ENCODE data around the gene LYSET. TPM values are rescaled to one million over a fixed set of nuclear protein-coding genes. Genes with fewer than 3 reads are reported as not detected.

LYSET gene
- total and polyA plus RNA-seq, 2 donors (not counting 3 experiments of a cell fraction or from before 2014, with no cell fraction given), result 14.3 to 18.4 TPM

- intact Hi-C loops (cut with micrococcal nuclease), result loop anchor here (1.0 kb wide), 5 partner anchors 22 to 819 kb away; partner anchors contain the start of genes BTBD7, LYSET and OTUB2
- CTCF ChIA-PET, result interaction anchor here (0.8 to 2.6 kb wide), 23 partner anchors 9 to 793 kb away, joined by 3 to 33 read pairs (median 5); partner anchors contain the start of genes ITPK1, LYSET and MOAP1
- peaks cover 38% of the 10 kb centered on the region for H3K79me2 ChIP-seq (ENCODE audit: control insufficient read depth, insufficient read depth, low read length)
These were observed 21.8 kb downstream of the LYSET start, which contains the start of the genes GON7 and UBR7 for GRCh38 chr14:93206793-93207467. GON7 (minus strand) TSS chr14:93207065; CDS start chr14:93207037, 28 bp downstream. UBR7 (plus strand) TSS chr14:93207256; CDS start chr14:93207292, 36 bp downstream.

More at GRCh38 chr14:93206793-93207467, 21.8 kb downstream of the LYSET start, which contains the start of the genes GON7 and UBR7:
- Histone ChIP-seq H3K4me2 (ENCODE audit: insufficient read depth, low read length) (peak within 1 kb of the TSS; percentile 91), H3K27me3 (ENCODE audit: control insufficient read depth in 2 of 2, insufficient read depth in 2 of 2, low read length in 2 of 2) (no peaks in the 10 kb centered on the region), H3K4me3 (replicated peaks in 1 of 3; ENCODE audit: insufficient read depth in 1 of 3, low read depth in 1 of 3, low read length in 3 of 3) (peak within 1 kb of the TSS; percentile 77 to 88 (median 77)), H3K9ac (replicated peaks; ENCODE audit: extremely low read depth, insufficient read depth, low read length) (peak within 1 kb of the TSS; percentile 85), H3K27ac (ENCODE audit: insufficient read depth, low read depth, low read length) (peak within 1 kb of the TSS; percentile 79), H4K20me1 (replicated peaks; ENCODE audit: control insufficient read depth, extremely low read depth, insufficient read depth, low read length) (no peaks in the 10 kb centered on the region), H2AFZ (ENCODE audit: low read depth, low read length) (peak within 1 kb of the TSS; percentile 83), H3K4me1 (ENCODE audit: control insufficient read depth, extremely low read depth, insufficient read depth, low read length) (peaks cover 12% of the 10 kb centered on the region), H3K9me3 (replicated peaks; ENCODE audit: control insufficient read depth, insufficient read depth, low read length) (no peaks in the 10 kb centered on the region), H3K36me3 (ENCODE audit: control insufficient read depth in 2 of 2, extremely low read depth in 1 of 2, insufficient read depth in 2 of 2, low read length in 2 of 2) (no peaks in the 10 kb centered on the region), H3K9me1 (replicated peaks; ENCODE audit: control insufficient read depth, extremely low read depth, insufficient read depth, low read length) (no peaks in the 10 kb centered on the region)
- dilution Hi-C loops (cut with MboI; ENCODE audit: extremely low pct_ligation_motif_present, low sequenced_read_pairs), result no loop called here
- DNase-seq (ENCODE audit: low read depth, low spot score) (peak; percentile 97), FAIRE-seq (peak; percentile 89)
- TF ChIP-seq GATA2 (IDR thresholded peaks at IDR 0.05; ENCODE audit: insufficient read depth, insufficient read length, low read depth, low read length), result no peak
- no peak for TF ChIP-seq FOS (IDR thresholded peaks at IDR 0.05; ENCODE audit: borderline replicate concordance, insufficient read depth, low read length)
- no peak for TF ChIP-seq JUN (IDR thresholded peaks at IDR 0.05; ENCODE audit: borderline replicate concordance, insufficient read depth, insufficient read length, low read depth)
- no peak for TF ChIP-seq MAX (IDR thresholded peaks at IDR 0.05; ENCODE audit: insufficient read depth, insufficient read length)
- peak; percentile 76 for TF ChIP-seq POLR2A (IDR thresholded peaks at IDR 0.05; ENCODE audit: low read depth, low read length)
- peak in 1 of 2 donors; percentile 12 for TF ChIP-seq CTCF (IDR thresholded peaks at IDR 0.05; ENCODE audit: extremely low read depth in 1 of 2, insufficient read depth in 1 of 2, low read depth in 1 of 2, low read length in 2 of 2)
- no peak for TF ChIP-seq MYC (IDR thresholded peaks at IDR 0.05; ENCODE audit: low read depth, low read length)
- TF ChIP-seq EZH2 (IDR thresholded peaks at IDR 0.05; ENCODE audit: borderline replicate concordance, low read depth, low read length, severe bottlenecking), result no peak
- TF ChIP-seq POLR2AphosphoS5 (IDR thresholded peaks at IDR 0.05; ENCODE audit: insufficient read depth, low read depth, low read length), result peak; percentile 81
- POLR2A ChIA-PET, result interaction anchor here (1.0 to 1.6 kb wide), 4 partner anchors 10 to 125 kb away, joined by 3 to 8 read pairs (median 6); partner anchors contain the start of genes LYSET and MOAP1
- TSS peak; percentile 46 for BruUV-seq (replicated peaks)
